Activated naive CD4-positive, alpha-beta T cell treated with Interleukin-2 at 50 U/mL for 16 hours (primary cell): Measurements from ENCODE around the gene INTS11.

Experiments used
- DNase-seq: peaks from one replicate; pipeline ENCODE4 v3.0.0-alpha.2; 2020

INTS11 gene

GRCh38 chr1:1357871-1358432 lies 33.5 kb upstream of the INTS11 start:
- DNase-seq: no peak

GRCh38 chr1:1356796-1357401 lies 32.4 kb upstream of the INTS11 start:
- DNase-seq: no peak

GRCh38 chr1:1356166-1356795 lies 31.8 kb upstream of the INTS11 start:
- no peak for DNase-seq

GRCh38 chr1:1355416-1355815 lies 31.0 kb upstream of the INTS11 start:
- no peak for DNase-seq

- peak; percentile 21 for DNase-seq
These were observed 30.1 kb upstream of the INTS11 start for GRCh38 chr1:1354271-1355247.

- DNase-seq: no peak
These were observed 29.1 kb upstream of the INTS11 start for GRCh38 chr1:1353389-1354151.

- DNase-seq: no peak
These were observed 28.4 kb upstream of the INTS11 start for GRCh38 chr1:1352786-1353388.

GRCh38 chr1:1351511-1352427 lies 27.3 kb upstream of the INTS11 start:
- DNase-seq: no peak

- peak; percentile 66 for DNase-seq
These were observed 25.0 kb upstream of the INTS11 start, which contains the start of gene DVL1 for GRCh38 chr1:1349256-1350012. DVL1 (minus strand) TSS chr1:1349418; CDS start chr1:1349065, 353 bp downstream.

- no peak for DNase-seq
These were observed 24.2 kb upstream of the INTS11 start for GRCh38 chr1:1348420-1349255.

- DNase-seq: no peak
These were observed 23.4 kb upstream of the INTS11 start for GRCh38 chr1:1347663-1348419.

GRCh38 chr1:1347026-1347595 lies 22.7 kb upstream of the INTS11 start:
- DNase-seq: no peak

GRCh38 chr1:1346501-1346890 lies 22.0 kb upstream of the INTS11 start:
- DNase-seq: no peak

- DNase-seq: no peak
These were observed 21.5 kb upstream of the INTS11 start for GRCh38 chr1:1345860-1346500.

GRCh38 chr1:1345384-1345783 lies 20.9 kb upstream of the INTS11 start:
- DNase-seq: no peak

- DNase-seq: peak; percentile 62
These were observed 20.3 kb upstream of the INTS11 start for GRCh38 chr1:1344655-1345361.
